ENCODE results near the gene MXD4. TPM values are rescaled to one million over a fixed set of nuclear protein-coding genes. Genes with fewer than 3 reads are reported as not detected.

Gene MXD4
- total RNA-seq, 2 experiments from 2014 or later: 3.6 to 4.9 TPM

- no peak for DNase-seq
- Mint-ChIP-seq H3K27me3 (no peaks in the 10 kb centered on the region), H3K9me3 (no peaks in the 10 kb centered on the region), H3K4me1 (ENCODE audit: low read depth) (peaks cover 8% of the 10 kb centered on the region), H3K36me3 (peaks cover 4% of the 10 kb centered on the region), H3K4me3 (no peak overlapping the region), H3K27ac (no peak overlapping the region)
- ChIA-PET POLR2A (no interaction called here), CTCF (no interaction called here)
- intact Hi-C loops (cut with micrococcal nuclease): no loop called here
Observed at GRCh38 chr4:2299794-2300193, 37.9 kb upstream of the MXD4 start.

GRCh38 chr4:2298532-2298991, 36.7 kb upstream of the MXD4 start:
- ChIA-PET POLR2A (no interaction called here), CTCF (no interaction called here)
- H3K9me3 Mint-ChIP-seq: peaks cover 2% of the 10 kb centered on the region
- H3K27ac Mint-ChIP-seq: no peak overlapping the region
- peaks cover 4% of the 10 kb centered on the region for H3K36me3 Mint-ChIP-seq
- H3K4me1 Mint-ChIP-seq (ENCODE audit: low read depth): peaks cover 8% of the 10 kb centered on the region
- no peak for DNase-seq
- intact Hi-C loops (cut with micrococcal nuclease): no loop called here
- H3K4me3 Mint-ChIP-seq: no peak overlapping the region
- H3K27me3 Mint-ChIP-seq: no peaks in the 10 kb centered on the region

DNA sequence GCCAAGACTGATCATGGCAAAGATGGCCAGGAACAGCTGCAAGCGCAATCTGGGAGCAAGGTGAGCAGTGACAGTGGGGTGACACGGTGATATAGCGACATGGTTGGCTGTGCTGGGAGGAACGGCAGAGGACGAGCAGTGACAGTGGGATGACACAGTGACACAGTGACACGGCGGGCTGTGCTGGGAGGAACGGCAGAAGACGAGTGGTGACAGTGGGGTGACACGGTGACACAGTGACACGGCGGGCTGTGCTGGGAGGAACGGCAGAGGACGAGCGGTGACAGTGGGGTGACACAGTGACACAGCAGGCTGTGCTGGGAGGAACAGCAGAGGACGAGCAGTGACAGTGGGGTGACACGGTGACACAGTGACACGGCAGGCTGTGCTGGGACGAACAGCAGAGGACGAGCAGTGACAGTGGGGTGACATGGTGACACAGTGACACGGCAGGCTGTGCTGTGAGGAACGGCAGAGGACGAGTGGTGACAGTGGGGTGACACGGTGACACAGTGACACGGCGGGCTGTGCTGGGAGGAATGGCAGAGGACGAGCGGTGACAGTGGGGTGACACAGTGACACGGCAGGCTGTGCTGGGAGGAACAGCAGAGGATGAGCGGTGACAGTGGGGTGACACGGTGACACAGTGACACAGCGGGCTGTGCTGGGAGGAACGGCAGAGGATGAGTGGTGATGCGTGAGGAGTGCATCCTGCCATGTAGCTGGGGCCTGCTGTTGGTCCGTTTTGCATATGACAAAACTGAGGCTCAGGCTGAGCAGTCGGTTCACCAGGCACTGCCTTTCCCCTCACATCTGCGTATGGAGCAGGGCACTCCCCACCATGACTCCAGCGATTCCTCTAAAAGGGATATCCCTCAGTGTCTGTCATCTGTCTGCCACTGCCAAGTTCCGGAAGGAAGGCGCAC, 36.0 kb upstream of the MXD4 start:
- peak; percentile 9 for DNase-seq
- Mint-ChIP-seq H3K4me1 (ENCODE audit: low read depth) (peaks cover 8% of the 10 kb centered on the region), H3K9me3 (peaks cover 2% of the 10 kb centered on the region), H3K36me3 (peaks cover 4% of the 10 kb centered on the region), H3K27me3 (no peaks in the 10 kb centered on the region), H3K27ac (no peak overlapping the region), H3K4me3 (no peak overlapping the region)
- intact Hi-C loops (cut with micrococcal nuclease): no loop called here
- ChIA-PET POLR2A (no interaction called here), CTCF (no interaction called here)

DNA sequence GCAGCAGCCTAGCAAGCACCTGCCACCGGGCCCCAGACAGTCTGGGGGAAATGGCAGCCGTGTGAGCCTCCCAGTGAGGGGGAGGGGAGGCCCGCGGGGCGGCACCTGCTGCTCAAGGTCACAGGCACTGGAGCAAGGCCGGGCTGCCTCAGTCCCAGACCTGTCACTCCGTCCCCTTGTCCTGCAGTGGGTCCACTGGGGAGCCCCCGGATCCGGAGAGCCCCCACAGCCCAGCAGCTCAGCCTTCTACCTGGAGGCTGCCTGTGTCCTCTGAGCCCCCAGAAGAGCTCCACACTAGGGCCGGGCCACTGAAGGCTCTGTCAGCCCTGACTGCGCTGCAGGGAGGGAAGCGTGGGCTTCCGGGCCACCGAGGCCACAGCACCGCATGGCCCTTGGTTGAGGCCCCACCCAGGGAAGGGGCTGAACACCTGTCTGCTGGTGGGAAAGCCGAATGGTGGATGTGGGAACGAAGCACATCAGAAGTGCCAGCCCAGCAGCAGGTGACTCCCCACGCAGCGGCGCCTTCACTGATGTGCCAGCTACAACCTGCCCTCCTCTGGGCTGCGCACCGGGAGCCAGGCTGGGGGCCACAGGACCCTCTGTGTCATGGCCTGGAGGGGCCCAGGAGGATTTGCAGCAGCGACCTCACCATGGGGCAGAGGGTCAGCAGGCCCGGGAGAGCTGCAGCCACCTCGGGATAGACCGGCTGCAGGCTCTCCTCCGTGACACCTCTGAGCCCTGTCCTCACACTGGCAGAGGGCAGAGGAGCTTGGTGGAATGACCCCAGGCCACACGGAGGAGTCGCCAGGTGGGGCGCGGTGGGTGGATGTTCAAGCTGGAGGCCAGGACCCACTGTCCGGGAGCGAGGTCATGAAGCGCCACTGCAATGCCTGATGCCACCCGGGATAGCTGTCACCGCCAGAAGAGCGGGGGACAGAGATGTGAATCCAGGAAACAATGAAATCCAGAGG, 35.0 kb upstream of the MXD4 start:
- Mint-ChIP-seq H3K9me3 (peaks cover 2% of the 10 kb centered on the region), H3K27ac (no peak overlapping the region), H3K27me3 (no peaks in the 10 kb centered on the region), H3K4me3 (no peak overlapping the region), H3K36me3 (no peaks in the 10 kb centered on the region), H3K4me1 (ENCODE audit: low read depth) (peaks cover 8% of the 10 kb centered on the region)
- POLR2A ChIA-PET: no interaction called here
- DNase-seq: no peak
- CTCF ChIA-PET: no interaction called here
- intact Hi-C loops (cut with micrococcal nuclease): no loop called here

DNA sequence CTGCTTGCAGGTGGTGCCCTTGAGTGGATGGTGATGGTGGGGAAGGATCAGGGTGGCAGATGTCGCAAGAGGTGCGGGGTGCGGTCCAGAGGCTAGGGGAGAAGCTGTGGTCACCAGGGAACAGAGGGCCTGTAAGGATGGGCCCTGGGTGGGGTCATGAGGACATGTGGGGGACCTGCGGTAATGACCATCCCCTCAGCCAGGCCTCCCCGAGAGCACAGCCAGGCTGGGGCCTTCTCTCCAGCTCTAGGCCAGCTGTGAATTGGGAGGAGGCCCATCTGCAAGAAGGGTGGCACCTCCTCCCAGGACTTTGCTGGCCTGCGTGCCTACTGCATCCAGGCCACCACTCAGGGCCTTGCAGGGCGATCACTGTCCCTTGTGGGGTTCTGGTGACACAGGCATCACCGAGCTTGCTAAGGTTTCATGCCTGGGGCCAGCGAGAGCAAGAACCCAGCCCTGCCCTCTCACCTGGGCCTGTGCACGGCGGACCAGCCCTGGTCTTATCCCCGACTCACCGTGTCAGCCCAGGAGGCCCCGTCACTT, 34.1 kb upstream of the MXD4 start:
- POLR2A ChIA-PET: no interaction called here

DNA sequence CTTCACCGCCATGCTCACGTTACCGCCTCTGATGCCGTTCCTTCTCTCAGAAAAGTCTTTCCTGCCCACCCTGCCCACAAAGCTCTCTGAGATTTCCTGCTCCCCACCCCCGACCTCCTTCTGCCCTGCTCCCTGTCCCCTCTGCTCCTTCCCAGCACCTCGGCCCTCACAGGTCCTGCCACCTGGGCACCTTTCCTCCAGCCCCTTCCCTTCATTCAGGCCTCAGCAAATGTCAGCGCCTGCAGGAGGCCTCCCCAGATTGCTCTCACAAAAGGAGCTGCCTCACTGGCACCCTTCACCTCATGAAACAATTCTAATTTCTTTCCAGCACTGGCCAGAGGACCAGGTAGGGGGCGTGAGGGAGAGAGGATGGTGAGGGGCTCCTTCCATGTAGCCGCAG, 33.6 kb upstream of the MXD4 start:
- no peak overlapping the region for H3K4me3 Mint-ChIP-seq
- peak; percentile 8 for DNase-seq
- peaks cover 2% of the 10 kb centered on the region for H3K9me3 Mint-ChIP-seq
- intact Hi-C loops (cut with micrococcal nuclease): no loop called here
- H3K27me3 Mint-ChIP-seq: no peaks in the 10 kb centered on the region
- CTCF ChIA-PET: no interaction called here
- H3K36me3 Mint-ChIP-seq: no peaks in the 10 kb centered on the region
- POLR2A ChIA-PET: no interaction called here
- peaks cover 18% of the 10 kb centered on the region for H3K4me1 Mint-ChIP-seq (ENCODE audit: low read depth)
- peak overlapping the region; percentile 2 for H3K27ac Mint-ChIP-seq

More for the DNA sequence above, 34.1 kb upstream of the MXD4 start:
- Mint-ChIP-seq H3K9me3 (peaks cover 2% of the 10 kb centered on the region), H3K36me3 (no peaks in the 10 kb centered on the region), H3K27me3 (no peaks in the 10 kb centered on the region), H3K4me3 (no peak overlapping the region), H3K27ac (no peak overlapping the region), H3K4me1 (ENCODE audit: low read depth) (peaks cover 14% of the 10 kb centered on the region)
- DNase-seq: no peak
- CTCF ChIA-PET: no interaction called here
- intact Hi-C loops (cut with micrococcal nuclease): no loop called here

DNA sequence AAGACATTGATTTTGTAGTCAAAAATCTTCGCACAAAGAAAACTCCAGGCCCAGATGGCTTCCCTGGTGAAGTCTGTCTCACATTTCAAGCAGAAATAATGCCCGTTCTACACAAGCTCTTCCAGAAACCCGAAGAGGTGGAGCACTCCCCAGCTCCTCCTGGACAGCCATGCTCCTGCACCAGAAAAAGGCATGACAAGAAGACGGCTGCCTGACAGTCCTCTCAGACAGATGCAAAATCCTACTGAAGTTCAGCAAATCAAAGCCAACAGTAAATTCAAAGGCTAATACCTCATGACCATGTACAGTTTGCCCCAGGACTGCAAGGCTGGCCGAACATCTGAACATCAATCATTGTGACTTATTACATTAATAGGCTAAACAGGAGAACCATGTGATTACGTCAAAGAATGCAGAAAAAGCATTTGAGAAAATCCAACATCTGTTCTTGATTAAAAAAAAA, 30.8 kb upstream of the MXD4 start:
- POLR2A ChIA-PET: interaction anchor here (0.6 kb wide), 1 partner anchor 65 kb away, joined by 7 read pairs; no protein-coding TSS in a partner anchor
- no peak for DNase-seq
- CTCF ChIA-PET: no interaction called here
- Mint-ChIP-seq H3K4me3 (no peak overlapping the region), H3K4me1 (ENCODE audit: low read depth) (peaks cover 24% of the 10 kb centered on the region), H3K27me3 (no peaks in the 10 kb centered on the region), H3K36me3 (no peaks in the 10 kb centered on the region), H3K9me3 (peaks cover 2% of the 10 kb centered on the region), H3K27ac (no peak overlapping the region)
- intact Hi-C loops (cut with micrococcal nuclease): no loop called here

- Mint-ChIP-seq H3K27ac (no peak overlapping the region), H3K36me3 (no peaks in the 10 kb centered on the region), H3K27me3 (no peaks in the 10 kb centered on the region), H3K9me3 (peaks cover 2% of the 10 kb centered on the region), H3K4me3 (no peak overlapping the region), H3K4me1 (ENCODE audit: low read depth) (peaks cover 23% of the 10 kb centered on the region)
- intact Hi-C loops (cut with micrococcal nuclease): no loop called here
- CTCF ChIA-PET: no interaction called here
- POLR2A ChIA-PET: no interaction called here
- DNase-seq: peak; percentile 6
Observed at GRCh38 chr4:2291705-2292645, 30.1 kb upstream of the MXD4 start.

GRCh38 chr4:2290974-2291704, 29.2 kb upstream of the MXD4 start:
- Mint-ChIP-seq H3K27me3 (no peaks in the 10 kb centered on the region), H3K4me3 (peak overlapping the region; percentile 35), H3K27ac (peak overlapping the region; percentile 66), H3K9me3 (peaks cover 2% of the 10 kb centered on the region), H3K4me1 (ENCODE audit: low read depth) (peaks cover 23% of the 10 kb centered on the region), H3K36me3 (no peaks in the 10 kb centered on the region)
- intact Hi-C loops (cut with micrococcal nuclease): no loop called here
- POLR2A ChIA-PET: interaction anchor here (1.6 kb wide), 1 partner anchor 31 kb away, joined by 4 read pairs; no protein-coding TSS in a partner anchor
- CTCF ChIA-PET: interaction anchor here (1.0 kb wide), 2 partner anchors 71 to 128 kb away, joined by 4 to 5 read pairs; partner anchors contain the start of gene CFAP99
- peak; percentile 75 for DNase-seq

- POLR2A ChIA-PET: interaction anchor here (1.6 kb wide), 1 partner anchor 30 kb away, joined by 4 read pairs; no protein-coding TSS in a partner anchor
- peaks cover 19% of the 10 kb centered on the region for H3K4me1 Mint-ChIP-seq (ENCODE audit: low read depth)
- H3K27ac Mint-ChIP-seq: no peak overlapping the region
- H3K4me3 Mint-ChIP-seq: no peak overlapping the region
- DNase-seq: peak; percentile 6
- H3K9me3 Mint-ChIP-seq: peaks cover 2% of the 10 kb centered on the region
- H3K36me3 Mint-ChIP-seq: no peaks in the 10 kb centered on the region
- intact Hi-C loops (cut with micrococcal nuclease): no loop called here
- CTCF ChIA-PET: interaction anchor here (1.0 kb wide), 2 partner anchors 70 to 129 kb away, joined by 4 to 5 read pairs; partner anchors contain the start of gene CFAP99
- no peaks in the 10 kb centered on the region for H3K27me3 Mint-ChIP-seq
Observed at GRCh38 chr4:2290488-2290887, 28.6 kb upstream of the MXD4 start.
